Kasumi-1 (cell line): ENCODE results near the gene ORAI3.

ENCODE experiments used
- DNase-seq, 2 experiments: peaks; one replicate each; lab custom pipeline; 2025; lab: John Stamatoyannopoulos, UW

Gene ORAI3

DNA sequence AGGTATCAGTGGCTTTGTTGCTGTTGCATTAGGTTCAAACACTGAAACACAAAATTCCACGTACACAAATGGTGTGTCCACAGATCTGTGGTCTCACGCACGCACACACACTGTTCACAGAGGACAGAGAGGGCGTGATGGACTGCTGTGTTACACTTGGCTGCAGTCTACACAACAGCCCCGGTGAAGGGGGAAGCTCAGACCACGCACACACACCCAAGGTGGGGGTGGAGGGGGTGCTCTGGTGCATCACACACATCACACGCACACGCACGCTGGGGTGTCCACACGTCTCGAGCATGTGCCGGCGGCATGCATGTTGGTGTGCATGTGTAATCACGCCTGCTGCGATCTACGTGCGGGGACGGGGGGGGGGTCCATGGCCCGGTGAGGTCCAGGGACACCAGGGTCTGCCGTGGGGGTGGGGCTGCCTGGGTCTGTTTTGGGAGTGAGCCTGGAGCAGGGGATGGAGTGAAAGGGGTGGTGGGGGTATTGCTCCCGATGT is 43.5 kb downstream of the ORAI3 start:
- no peak for DNase-seq

DNA sequence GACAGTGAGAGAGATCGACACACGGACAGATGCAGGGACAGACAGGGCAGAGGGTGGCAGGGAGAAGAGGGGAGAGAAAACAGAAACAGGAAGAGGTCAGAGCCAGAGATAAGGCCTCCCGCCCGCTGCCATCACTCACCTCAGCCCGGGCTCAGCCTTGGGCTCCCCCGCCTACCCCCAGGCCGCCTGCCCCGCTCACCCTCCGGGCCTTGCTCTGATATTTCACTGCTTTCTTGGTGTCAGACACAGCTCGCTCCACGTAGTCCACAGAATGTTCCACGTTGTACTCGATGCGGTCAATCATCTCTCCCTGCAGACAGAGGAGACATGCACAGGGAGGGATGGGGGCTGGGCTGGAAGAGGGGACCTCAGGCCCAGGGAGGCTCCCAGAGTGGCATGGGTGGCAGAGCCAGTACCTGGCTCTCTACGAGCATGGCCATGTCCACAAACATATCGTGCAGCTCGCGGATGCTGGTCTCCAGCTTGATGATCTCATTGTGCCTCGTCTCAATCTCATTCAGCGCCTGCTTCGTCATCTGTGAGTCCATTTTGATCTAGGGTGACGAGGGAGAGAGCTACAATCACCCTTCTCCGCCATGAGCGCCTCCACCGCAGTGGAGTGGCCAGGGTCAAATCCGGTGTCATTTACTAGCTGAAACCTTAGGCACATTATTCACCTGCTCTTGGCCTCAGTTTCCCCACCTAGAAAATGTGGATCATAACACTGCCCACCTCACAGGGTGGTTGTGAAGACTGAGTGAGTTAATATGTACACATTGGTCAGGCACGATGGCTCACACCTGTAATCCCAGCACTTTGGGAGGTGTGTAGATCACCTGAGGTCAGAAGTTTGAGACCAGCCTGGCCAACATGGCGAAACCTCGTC is 44.3 kb downstream of the ORAI3 start:
- DNase-seq: no peak

GRCh38 chr16:30995927-30996323 is 47.1 kb downstream of the ORAI3 start:
- no peak for DNase-seq

DNA sequence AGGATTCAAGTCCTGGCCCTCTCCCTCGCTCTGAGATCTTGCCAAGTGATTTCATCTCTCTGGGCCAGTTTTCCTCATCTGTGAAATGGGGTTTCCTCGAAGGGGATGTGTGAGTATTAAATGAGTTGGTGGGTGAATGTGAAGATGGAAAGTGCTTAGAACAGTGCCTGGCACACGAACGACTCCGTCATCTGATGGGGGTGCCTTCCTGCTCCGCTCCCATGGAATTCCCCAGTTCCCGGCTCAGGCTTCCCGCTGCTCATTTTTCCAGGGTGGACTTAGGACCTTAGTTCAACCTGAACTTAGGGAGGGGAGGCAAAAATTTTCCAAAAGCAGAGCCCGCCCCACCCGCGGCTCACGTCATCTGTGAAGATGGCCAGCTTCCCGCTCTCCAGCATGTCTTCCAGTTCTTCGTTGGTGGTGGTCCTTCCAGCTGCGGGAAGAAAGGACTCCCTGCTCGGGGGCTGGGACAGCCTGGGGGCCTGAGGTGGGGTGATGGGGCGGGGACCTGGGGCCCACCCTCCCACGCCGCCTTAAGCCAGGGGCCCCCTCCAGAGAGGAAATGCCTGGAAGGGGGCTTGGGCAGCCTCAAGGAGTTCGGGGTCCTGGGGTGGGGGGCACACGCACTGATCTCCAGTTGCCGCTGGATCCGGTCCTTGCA is 47.6 kb downstream of the ORAI3 start:
- no peak for DNase-seq

DNA sequence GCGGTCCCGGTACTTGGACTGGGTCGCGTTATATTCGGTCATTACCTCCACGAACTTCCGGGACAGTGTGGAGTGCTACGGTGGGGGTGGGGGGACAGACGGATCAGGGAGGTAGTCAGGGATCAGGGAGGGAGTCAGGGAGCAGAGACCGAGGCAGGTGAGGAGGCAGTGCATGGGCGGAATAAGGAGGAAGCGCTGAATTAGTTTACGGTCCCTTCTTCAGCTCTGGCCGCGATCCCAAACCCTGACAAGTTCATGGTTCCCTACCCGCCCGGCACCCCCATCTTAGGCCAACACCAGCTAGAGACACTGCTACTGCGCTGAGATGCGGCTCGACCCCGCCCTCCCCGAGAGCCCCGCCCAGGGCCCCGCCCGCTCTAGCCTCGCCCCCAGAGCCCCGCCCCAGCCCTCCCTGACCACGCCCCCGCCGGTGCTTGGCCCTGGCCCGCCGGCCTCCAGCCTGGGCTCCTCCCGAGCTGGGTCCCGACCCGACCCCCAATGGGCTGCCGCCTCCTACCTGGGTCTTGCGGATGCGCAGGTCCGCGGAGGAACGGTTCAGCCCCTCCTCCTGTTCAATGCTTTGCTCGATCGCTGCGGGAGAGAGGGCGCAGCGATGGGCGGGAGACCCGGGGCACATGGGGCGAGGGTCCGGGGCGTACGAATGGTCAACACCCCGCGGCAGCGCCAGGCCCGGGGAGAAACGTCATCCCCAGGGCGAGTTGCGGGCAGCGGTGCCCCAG is 48.3 kb downstream of the ORAI3 start:
- peak; percentile 9 to 20 for DNase-seq

DNA sequence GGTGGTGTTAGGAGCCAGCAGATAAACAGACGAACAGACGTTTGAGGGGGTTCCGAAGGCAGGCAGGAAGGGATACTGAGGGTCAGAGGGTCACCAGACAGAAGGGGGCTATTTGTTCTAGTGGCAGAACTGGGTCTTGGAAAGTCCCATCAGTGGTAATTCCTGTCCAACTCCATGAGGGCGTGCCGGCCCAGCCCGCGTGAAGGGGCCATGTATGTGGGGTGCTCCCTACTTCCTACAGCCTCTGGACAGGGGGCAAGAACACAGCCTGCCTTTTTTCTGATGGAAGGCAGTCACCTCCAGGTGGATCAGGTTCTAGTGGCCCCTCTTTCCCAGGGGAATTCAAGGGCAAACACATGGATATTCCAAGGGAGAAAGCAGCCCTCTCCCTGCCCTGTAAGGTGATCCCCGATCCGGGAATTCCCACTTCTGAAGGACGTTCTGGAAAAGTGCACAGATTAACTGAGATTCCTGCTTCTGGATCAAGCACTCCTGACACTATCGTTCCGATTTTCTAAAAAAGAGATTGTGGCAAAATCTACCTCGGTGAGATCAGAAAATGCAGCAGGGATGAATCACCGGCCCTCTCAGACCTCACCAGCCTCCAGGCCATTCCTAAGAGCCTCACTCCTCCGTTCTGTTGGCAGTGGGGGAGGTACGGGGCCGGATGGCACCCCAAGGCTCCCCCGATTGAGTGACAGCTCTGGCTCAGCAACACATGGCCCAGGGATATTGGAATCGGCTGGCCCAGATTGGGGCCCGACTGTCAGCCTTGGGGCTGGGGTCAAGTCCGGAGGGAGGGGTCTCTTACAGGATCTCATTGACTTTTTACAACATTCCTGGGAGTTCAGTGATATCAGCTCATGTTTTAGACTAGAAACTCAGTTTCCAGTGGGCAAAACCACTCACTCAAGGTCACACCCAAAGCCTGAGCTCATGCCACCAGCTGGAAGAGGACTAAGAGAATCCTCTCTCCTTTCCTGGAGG is 49.1 kb downstream of the ORAI3 start:
- DNase-seq: no peak

GRCh38 chr16:30998852-30999761 is 50.2 kb downstream of the ORAI3 start:
- no peak for DNase-seq

- no peak for DNase-seq
Observed at GRCh38 chr16:31000671-31001382, 52.0 kb downstream of the ORAI3 start.

- DNase-seq: no peak
Observed at GRCh38 chr16:31001507-31002249, 52.8 kb downstream of the ORAI3 start.

- no peak for DNase-seq
Observed at GRCh38 chr16:31002250-31002700, 53.4 kb downstream of the ORAI3 start.

- no peak for DNase-seq
Observed at GRCh38 chr16:31002862-31003341, 54.0 kb downstream of the ORAI3 start.

- no peak for DNase-seq
Observed at GRCh38 chr16:31003744-31004143, 54.9 kb downstream of the ORAI3 start.
